Endothelial cell (in vitro differentiated cells): ENCODE measurements around the gene MAMDC4. TPM values are rescaled to one million over a fixed set of nuclear protein-coding genes. Genes with fewer than 3 reads are reported as not detected.
"Not testable (repeated sequence)": the region's sequence is repeated elsewhere in the genome, so short reads cannot be mapped to it uniquely, and the experiment has no call there.

Source experiments
- DNase-seq: peaks from one replicate; pipeline ENCODE4 v3.0.0; 2021; ENCODE audit warnings: low spot score
- H3K27ac Mint-ChIP-seq: one replicate; pipeline ENCODE4 v1.8.0; 2021; ENCODE audit warnings: mixed read lengths, inconsistent platforms; ENCODE audit not compliant: unreplicated experiment
- H3K27me3 Mint-ChIP-seq: one replicate; pipeline ENCODE4 v1.8.0; 2021; ENCODE audit warnings: mild to moderate bottlenecking, moderate library complexity, mixed read lengths, inconsistent platforms; ENCODE audit not compliant: unreplicated experiment
- H3K36me3 Mint-ChIP-seq: one replicate; pipeline ENCODE4 v1.8.0; 2021; ENCODE audit warnings: mild to moderate bottlenecking, low read depth, mixed read lengths, inconsistent platforms; ENCODE audit not compliant: unreplicated experiment
- H3K4me1 Mint-ChIP-seq: one replicate; pipeline ENCODE4 v1.8.0; 2021; ENCODE audit warnings: mild to moderate bottlenecking, mixed read lengths, inconsistent platforms; ENCODE audit not compliant: unreplicated experiment
- H3K4me3 Mint-ChIP-seq: one replicate; pipeline ENCODE4 v1.8.0; 2021; ENCODE audit warnings: mild to moderate bottlenecking, mixed read lengths, inconsistent platforms; ENCODE audit not compliant: unreplicated experiment
- H3K9me3 Mint-ChIP-seq: one replicate; pipeline ENCODE4 v1.8.0; 2021; ENCODE audit warnings: mixed read lengths, inconsistent platforms; ENCODE audit not compliant: unreplicated experiment
- total RNA-seq: library from RNA; stranded (reverse); fragmentation: NEBNext Ultra II Directional; extraction: Animal tissue kit (Norgen Biotek cat#: 25700); gene quantifications from one replicate; pipeline ENCODE4 v1.2.1, GENCODE V29; 2021; ENCODE audit not compliant: unreplicated experiment
- TF ChIP-seq, protein P1 (sequence below): fragments of 200-600 bp; sonication (generic); IDR thresholded peaks from one replicate; pipeline ENCODE4 v1.5.0; 2021; ENCODE audit warnings: antibody characterized with exemption; ENCODE audit not compliant: unreplicated experiment

Gene MAMDC4
- total RNA-seq, 1 donor from 2014 or later, result 10.0 TPM

DNA sequence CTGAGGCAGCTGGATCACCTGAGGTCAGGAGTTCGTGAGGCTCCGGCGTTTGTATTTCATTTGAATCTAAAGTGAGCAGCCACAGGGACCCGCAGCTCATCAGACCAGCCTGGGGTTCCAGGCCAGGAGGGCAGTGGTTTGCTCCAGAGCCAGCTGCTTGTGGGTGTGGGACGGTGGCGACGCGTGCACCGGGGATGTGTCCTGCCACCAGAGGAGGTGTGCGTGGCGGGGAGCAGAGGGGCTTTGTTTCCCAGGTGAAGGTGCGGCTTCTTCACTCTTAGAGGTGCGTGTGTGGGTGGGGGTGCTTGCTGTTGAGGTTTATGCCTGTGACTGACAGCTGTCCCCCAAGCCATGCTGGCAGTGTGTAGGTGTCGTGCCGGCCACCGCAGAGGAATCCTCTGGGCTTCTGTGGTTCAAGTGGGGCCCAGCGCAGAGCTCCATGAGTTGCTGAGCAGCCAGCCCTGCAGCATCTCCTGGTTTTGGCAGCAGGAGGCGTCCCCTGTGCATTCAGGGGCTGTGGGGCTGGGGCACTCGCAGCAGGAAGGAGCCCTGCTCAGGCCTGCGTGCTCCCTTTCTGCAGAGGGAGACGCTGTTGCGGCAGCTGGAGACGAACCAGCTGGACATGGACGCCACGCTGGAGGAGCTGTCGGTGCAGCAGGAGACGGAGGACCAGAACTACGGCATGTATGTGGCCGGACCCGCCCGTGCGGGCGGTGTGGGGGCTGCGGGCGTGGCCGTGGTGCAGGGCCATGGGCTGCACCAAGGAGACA lies 16.8 kb upstream of the MAMDC4 start:
- no peaks in the 10 kb centered on the region for H3K4me1 Mint-ChIP-seq
- peaks cover 17% of the 10 kb centered on the region for H3K36me3 Mint-ChIP-seq
- peaks cover 13% of the 10 kb centered on the region for H3K27me3 Mint-ChIP-seq
- no peak overlapping the region for H3K27ac Mint-ChIP-seq
- no peak for DNase-seq
- H3K4me3 Mint-ChIP-seq, result no peak overlapping the region
- TF ChIP-seq, protein P1, sequence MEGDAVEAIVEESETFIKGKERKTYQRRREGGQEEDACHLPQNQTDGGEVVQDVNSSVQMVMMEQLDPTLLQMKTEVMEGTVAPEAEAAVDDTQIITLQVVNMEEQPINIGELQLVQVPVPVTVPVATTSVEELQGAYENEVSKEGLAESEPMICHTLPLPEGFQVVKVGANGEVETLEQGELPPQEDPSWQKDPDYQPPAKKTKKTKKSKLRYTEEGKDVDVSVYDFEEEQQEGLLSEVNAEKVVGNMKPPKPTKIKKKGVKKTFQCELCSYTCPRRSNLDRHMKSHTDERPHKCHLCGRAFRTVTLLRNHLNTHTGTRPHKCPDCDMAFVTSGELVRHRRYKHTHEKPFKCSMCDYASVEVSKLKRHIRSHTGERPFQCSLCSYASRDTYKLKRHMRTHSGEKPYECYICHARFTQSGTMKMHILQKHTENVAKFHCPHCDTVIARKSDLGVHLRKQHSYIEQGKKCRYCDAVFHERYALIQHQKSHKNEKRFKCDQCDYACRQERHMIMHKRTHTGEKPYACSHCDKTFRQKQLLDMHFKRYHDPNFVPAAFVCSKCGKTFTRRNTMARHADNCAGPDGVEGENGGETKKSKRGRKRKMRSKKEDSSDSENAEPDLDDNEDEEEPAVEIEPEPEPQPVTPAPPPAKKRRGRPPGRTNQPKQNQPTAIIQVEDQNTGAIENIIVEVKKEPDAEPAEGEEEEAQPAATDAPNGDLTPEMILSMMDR, result no peak
- no peaks in the 10 kb centered on the region for H3K9me3 Mint-ChIP-seq

DNA sequence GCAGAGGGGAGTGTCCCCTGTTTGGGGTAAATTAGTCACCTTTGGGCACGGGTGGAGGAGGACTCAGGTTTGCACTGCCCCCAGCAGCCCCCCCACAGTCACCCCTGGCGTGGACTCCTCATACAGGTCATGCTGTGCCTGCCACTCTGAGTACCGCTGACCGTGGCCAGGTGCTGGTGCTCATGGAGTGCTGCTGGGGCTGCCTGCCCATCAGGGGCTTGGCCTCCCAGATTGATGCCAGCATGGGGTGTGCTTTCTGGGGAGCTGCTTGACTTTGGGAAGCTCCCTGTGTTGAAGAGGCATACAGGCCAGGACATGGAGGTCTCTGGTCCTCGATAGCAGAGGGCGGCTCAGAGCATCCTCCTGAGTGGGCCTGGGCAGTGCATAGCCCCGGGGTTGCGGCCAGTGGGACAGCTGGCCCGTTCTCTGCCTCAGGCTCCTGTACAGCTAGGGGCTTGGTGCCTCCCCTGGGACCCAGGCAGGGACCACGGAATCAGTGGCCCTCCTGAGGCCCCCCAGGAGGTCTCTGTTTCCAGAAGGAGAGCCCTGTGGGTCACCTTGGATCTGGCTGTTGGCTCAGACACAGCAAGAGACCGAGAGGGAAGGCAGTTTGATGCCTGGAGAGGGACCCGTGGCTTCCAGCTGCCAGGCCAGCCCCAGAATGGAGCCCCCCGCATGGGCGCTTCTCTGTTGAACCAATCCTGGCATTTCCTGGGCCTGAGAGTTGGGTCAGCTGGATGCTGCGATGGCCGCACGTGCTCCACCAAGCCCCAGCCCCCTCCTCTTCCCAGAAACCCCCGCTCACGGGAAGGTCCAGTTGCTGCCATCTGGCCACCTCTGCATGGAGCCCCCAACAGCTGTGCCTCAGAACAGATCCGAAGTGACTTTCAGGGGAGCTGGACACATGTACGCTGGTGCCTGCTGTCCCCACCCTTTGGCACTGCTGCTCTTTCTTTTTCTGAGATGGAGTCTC lies 15.9 kb upstream of the MAMDC4 start:
- H3K27ac Mint-ChIP-seq, result no peak overlapping the region
- H3K27me3 Mint-ChIP-seq, result peaks cover 13% of the 10 kb centered on the region
- H3K4me1 Mint-ChIP-seq, result no peaks in the 10 kb centered on the region
- H3K4me3 Mint-ChIP-seq, result no peak overlapping the region
- H3K9me3 Mint-ChIP-seq, result no peaks in the 10 kb centered on the region
- no peak for DNase-seq
- TF ChIP-seq, protein P1, result no peak
- H3K36me3 Mint-ChIP-seq, result peaks cover 14% of the 10 kb centered on the region

DNA sequence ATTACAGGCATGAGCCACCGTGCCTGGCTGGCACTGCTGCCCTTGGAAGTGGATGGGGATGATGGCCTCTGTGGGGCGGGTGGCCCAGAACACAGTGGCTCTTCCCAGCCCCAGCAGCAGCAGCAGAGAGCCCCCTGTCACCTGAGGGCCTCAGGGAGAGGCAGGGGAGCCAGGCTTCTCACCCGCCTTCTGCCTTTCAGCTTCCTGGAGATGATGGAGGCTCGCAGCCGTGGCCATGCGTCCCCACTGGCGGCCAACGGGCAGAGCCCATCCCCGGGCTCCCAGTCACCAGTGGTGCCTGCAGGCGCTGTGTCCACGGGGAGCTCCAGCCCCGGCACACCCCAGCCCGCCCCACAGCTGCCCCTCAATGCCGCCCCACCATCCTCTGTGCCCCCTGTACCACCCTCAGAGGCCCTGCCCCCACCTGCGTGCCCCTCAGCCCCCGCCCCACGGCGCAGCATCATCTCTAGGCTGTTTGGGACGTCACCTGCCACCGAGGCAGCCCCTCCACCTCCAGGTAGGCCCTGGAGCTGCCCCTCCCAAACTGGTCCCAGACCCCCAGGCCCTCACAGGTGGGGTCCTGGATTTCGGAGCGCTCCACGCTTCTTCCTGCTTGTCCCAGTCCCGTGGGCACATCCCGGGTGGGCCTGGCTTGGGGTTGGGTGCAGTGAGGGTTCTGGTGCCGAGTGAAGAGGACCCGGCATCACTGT lies 14.8 kb upstream of the MAMDC4 start:
- no peaks in the 10 kb centered on the region for H3K9me3 Mint-ChIP-seq
- TF ChIP-seq, protein P1, result no peak
- peaks cover 10% of the 10 kb centered on the region for H3K36me3 Mint-ChIP-seq
- no peak overlapping the region for H3K4me3 Mint-ChIP-seq
- no peak overlapping the region for H3K27ac Mint-ChIP-seq
- DNase-seq, result no peak
- peaks cover 13% of the 10 kb centered on the region for H3K27me3 Mint-ChIP-seq
- H3K4me1 Mint-ChIP-seq, result no peaks in the 10 kb centered on the region

DNA sequence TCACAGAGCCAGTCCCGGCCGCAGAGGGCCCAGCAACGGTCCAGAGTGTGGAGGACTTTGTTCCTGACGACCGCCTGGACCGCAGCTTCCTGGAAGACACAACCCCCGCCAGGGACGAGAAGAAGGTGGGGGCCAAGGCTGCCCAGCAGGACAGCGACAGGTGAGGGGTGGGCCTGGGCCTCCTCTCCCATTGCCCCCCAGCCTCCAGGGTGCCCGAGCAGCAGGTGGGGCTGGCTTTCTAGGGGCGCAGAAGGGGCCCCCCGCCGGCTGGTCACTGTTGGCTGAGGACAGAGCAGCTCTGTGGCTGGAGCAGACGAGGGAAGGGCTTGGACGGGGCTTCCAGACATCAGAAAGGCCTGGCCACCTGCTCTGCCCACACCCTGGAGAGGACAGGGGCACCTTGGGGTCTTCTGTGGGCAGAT lies 14.3 kb upstream of the MAMDC4 start:
- H3K9me3 Mint-ChIP-seq, H3K27ac Mint-ChIP-seq, H3K36me3 Mint-ChIP-seq, H3K4me3 Mint-ChIP-seq, H3K4me1 Mint-ChIP-seq, DNase-seq: not testable (repeated sequence)
- peaks cover 13% of the 10 kb centered on the region for H3K27me3 Mint-ChIP-seq
